ES-I3 (cell line): ENCODE results near the gene AKAP17A.
"Not testable (repeated sequence)": the region's sequence is repeated elsewhere in the genome, so short reads cannot be mapped to it uniquely, and the experiment has no call there.

Experiments
- H3K36me3 ChIP-seq: 2 replicates; pipeline ENCODE4 v1.6.1; 2013; ENCODE audit warnings: mild to moderate bottlenecking, low read length, control low read depth, moderate library complexity; ENCODE audit not compliant: insufficient read depth
- H3K4me1 ChIP-seq: 2 replicates; pipeline ENCODE4 v1.6.1; 2013; ENCODE audit warnings: mild to moderate bottlenecking, control low read depth, low read length; ENCODE audit not compliant: insufficient read depth
- H3K9ac ChIP-seq: 2 replicates; pipeline ENCODE4 v1.6.1; 2013; ENCODE audit warnings: low read depth, mild to moderate bottlenecking, low read length, moderate library complexity
- H3K9me3 ChIP-seq: 2 replicates; pipeline ENCODE4 v1.6.1; 2013; ENCODE audit warnings: mild to moderate bottlenecking, low read length, moderate library complexity; ENCODE audit not compliant: control insufficient read depth, insufficient read depth

Gene AKAP17A, protein sequence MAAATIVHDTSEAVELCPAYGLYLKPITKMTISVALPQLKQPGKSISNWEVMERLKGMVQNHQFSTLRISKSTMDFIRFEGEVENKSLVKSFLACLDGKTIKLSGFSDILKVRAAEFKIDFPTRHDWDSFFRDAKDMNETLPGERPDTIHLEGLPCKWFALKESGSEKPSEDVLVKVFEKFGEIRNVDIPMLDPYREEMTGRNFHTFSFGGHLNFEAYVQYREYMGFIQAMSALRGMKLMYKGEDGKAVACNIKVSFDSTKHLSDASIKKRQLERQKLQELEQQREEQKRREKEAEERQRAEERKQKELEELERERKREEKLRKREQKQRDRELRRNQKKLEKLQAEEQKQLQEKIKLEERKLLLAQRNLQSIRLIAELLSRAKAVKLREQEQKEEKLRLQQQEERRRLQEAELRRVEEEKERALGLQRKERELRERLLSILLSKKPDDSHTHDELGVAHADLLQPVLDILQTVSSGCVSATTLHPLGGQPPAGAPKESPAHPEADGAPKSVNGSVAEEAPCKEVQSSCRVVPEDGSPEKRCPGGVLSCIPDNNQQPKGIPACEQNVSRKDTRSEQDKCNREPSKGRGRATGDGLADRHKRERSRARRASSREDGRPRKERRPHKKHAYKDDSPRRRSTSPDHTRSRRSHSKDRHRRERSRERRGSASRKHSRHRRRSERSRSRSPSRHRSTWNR

GRCh38 chrX:1591102-1591862 lies at the start of gene AKAP17A:
Gene AKAP17A, plus strand, starts transcription at chrX:1591604. Its CDS starts 1,859 bp downstream, at chrX:1593463.
- no peaks in the 10 kb centered on the region for H3K9me3 ChIP-seq
- peak within 1 kb of the TSS; percentile 87 for H3K9ac ChIP-seq
- peaks cover 10% of the 10 kb centered on the region for H3K36me3 ChIP-seq
- H3K4me1 ChIP-seq = no peaks in the 10 kb centered on the region; the same call in 1 of the 2 replicates

GRCh38 chrX:1542994-1543725 lies 48.2 kb upstream of the AKAP17A start:
- Histone ChIP-seq H3K9ac (no peak overlapping the region), H3K4me1 (no peaks in the 10 kb centered on the region), H3K9me3 (no peaks in the 10 kb centered on the region), H3K36me3 (no peaks in the 10 kb centered on the region)

GRCh38 chrX:1545776-1546408 lies 45.5 kb upstream of the AKAP17A start:
- H3K36me3 ChIP-seq = no peaks in the 10 kb centered on the region
- no peak overlapping the region for H3K9ac ChIP-seq
- no peaks in the 10 kb centered on the region for H3K4me1 ChIP-seq
- no peaks in the 10 kb centered on the region for H3K9me3 ChIP-seq

DNA sequence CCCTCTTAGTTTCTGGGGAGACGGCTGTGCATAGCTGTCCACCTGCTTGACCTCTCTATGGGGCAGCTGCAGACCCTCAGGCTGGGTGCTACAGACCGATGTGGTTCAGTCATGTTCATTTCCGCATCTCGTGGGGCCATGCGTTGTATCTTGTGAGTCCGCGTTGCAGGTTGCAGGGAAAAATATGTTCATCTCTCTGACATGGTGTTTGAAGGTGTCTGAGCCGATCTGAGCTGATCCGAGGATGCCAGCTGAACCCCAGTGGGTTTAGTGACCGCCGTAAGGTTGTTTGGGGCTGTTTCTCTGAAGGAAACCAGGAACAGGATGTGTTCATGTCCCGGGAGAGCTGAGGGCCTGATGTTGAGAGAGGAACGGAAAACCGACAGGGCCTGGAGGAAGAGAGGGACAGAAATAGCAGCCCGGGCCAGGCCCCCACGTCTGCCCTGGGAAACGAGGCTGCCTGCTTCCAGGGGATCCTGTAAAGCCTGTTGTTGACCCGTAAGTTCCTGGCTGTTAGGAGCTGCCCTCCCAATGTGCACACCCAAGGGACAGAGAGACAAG lies 44.6 kb upstream of the AKAP17A start:
- Histone ChIP-seq H3K4me1 (no peaks in the 10 kb centered on the region), H3K36me3 (no peaks in the 10 kb centered on the region), H3K9me3 (no peaks in the 10 kb centered on the region), H3K9ac (no peak overlapping the region)

DNA sequence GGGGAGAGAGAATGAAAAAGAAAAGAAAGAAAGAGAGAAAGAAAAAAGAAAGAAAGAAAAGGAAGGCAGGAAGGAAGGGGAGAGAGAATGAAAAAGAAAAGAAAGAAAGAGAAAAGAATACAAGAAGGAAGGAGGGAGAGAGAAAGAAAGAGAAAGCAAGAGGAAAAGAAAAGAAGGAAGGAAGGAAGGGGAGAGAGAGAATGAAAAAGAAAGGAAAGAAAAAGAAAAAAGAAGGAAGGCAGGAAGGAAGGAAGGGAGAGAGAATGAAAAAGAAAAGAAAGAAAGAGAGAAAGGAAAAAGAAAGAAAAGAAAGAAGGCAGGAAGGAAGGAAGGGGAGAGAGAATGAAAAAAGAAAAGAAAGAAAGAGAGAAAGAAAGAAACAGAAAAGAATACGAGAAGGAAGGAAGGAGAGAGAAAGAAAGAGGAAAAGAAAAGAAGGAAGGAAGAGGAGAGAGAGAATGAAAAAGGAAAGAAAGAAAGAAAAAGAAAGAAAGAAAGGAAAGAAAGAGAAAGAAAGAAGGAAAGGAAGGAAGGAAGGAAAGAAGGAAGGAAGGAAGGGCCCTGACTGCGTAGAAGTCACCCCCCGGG lies 39.4 kb upstream of the AKAP17A start:
- no peak overlapping the region for H3K9ac ChIP-seq
- no peaks in the 10 kb centered on the region for H3K4me1 ChIP-seq
- 0 out of 2 replicates have a peak, but pooled peaks cover 2% of the 10 kb centered on the region for H3K9me3 ChIP-seq
- no peaks in the 10 kb centered on the region for H3K36me3 ChIP-seq

- Histone ChIP-seq H3K9ac (no peak overlapping the region), H3K36me3 (no peaks in the 10 kb centered on the region), H3K9me3 (0 out of 2 replicates have a peak, but pooled peaks cover 2% of the 10 kb centered on the region), H3K4me1 (no peaks in the 10 kb centered on the region)
These were observed 36.8 kb upstream of the AKAP17A start for GRCh38 chrX:1554469-1555210.

DNA sequence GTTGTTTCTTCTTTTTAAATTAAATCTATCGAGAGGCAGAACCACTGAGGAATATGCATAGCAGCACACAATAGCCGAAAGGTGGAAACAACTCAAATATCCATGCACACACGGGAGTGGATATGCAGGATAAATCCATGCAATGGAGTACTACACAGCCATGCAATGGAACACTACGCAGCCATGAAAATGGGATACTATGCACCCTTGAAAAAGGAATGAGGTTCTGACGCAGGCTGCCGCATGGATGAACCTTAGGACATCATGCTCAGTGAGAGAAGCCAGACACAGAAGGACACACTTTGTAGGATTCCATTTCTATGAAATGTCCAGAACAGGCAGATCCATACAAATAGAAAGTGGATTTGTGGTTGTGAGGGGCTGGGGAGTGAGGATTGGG lies 36.0 kb upstream of the AKAP17A start:
- Histone ChIP-seq H3K36me3 (no peaks in the 10 kb centered on the region), H3K9ac (no peak overlapping the region), H3K9me3 (0 out of 2 replicates have a peak, but pooled peaks cover 2% of the 10 kb centered on the region), H3K4me1 (no peaks in the 10 kb centered on the region)

DNA sequence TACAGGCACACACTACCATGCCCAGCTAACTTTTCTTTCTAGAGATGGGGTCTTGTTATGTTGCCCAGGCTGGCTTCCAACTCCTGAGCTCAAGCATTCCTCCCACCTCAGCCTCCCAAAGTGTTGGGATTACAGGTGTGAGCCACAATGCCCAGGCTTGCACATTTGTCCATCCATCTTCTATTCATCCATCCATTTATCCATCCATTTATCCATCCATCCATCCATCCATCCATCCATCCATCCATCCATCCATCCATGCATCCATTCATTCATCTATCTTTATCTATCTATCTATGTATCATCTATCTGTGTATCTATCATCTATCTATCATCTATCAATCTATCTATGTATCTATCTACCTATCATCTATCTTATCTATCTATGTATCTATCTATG lies 34.0 kb upstream of the AKAP17A start:
- H3K9ac ChIP-seq, H3K9me3 ChIP-seq, H3K36me3 ChIP-seq, H3K4me1 ChIP-seq: not testable (repeated sequence)

GRCh38 chrX:1558761-1559468 lies 32.5 kb upstream of the AKAP17A start:
- no peaks in the 10 kb centered on the region for H3K4me1 ChIP-seq
- H3K9ac ChIP-seq = no peak overlapping the region
- no peaks in the 10 kb centered on the region for H3K9me3 ChIP-seq
- H3K36me3 ChIP-seq = no peaks in the 10 kb centered on the region

DNA sequence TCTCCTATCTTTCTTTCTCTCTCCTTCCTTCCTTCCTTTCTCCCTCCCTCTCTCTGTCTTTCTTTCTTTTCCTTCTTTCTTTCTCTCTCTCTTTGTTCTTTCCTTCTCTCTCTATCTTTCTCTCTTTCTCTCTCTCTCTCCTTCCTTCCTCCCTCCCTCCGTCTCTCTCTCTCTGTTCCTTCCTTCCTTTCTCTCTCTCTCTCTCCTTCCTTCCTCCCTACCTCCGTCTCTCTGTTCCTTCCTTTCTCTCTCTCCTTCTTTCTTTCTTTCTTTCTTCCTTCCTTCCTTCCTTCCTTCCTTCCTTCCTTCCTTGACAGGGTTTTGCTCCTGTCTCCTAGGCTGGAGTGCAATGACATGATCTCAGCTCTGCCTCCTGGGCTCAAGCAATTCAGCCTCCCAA lies 30.2 kb upstream of the AKAP17A start:
- no peak overlapping the region for H3K9ac ChIP-seq
- no peaks in the 10 kb centered on the region for H3K9me3 ChIP-seq
- H3K36me3 ChIP-seq = no peaks in the 10 kb centered on the region
- H3K4me1 ChIP-seq = no peaks in the 10 kb centered on the region

DNA sequence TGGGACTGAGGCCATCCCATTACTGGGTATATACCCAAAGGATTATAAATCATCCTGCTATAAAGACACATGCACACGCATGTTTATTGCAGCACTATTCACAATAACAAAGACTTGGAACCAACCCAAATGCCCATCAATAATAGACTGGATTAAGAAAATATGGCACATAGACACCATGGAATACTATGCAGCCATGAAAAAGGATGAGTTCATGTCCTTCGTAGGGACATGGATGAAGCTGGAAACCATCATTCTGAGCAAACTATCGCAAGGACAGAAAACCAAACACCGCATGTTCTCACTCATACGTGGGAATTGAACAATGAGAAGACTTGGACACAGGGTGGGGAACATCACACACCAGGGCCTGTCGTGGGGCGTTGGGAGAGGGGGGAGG lies 27.3 kb upstream of the AKAP17A start:
- not testable (repeated sequence) for H3K9me3 ChIP-seq, H3K36me3 ChIP-seq, H3K4me1 ChIP-seq, H3K9ac ChIP-seq
